Keratinocyte (primary cell): ENCODE data around the gene KIF25. TPM values are rescaled to one million over a fixed set of nuclear protein-coding genes. Genes with fewer than 3 reads are reported as not detected.

Experiments
- DNase-seq: peaks from one replicate; pipeline ENCODE4 v3.0.0-alpha.2; 2011; ENCODE audit warnings: low read depth, missing footprints, low spot score
- FAIRE-seq: peaks from 2 replicates; lab custom pipeline; 2011; peaks lifted over from hg19 to GRCh38; lab: Jason Lieb, UNC
- H2AFZ ChIP-seq: 2 replicates; pipeline ENCODE4 v1.6.0; 2012; ENCODE audit warnings: low read length, control low read depth, inconsistent platforms; ENCODE audit not compliant: control insufficient read depth
- H3K27ac ChIP-seq: 2 replicates; pipeline ENCODE4 v1.5.1; 2011; ENCODE audit warnings: low read length; ENCODE audit not compliant: control insufficient read depth, insufficient read depth
- H3K27me3 ChIP-seq: 3 replicates; pipeline ENCODE4 v1.6.0; 2011; ENCODE audit warnings: low read length; ENCODE audit not compliant: control insufficient read depth, insufficient read depth; ENCODE audit errors: extremely low read depth
- H3K36me3 ChIP-seq, 2 experiments: 2 replicates in 1 of 2; 3 replicates in 1 of 2; pipeline ENCODE4 v1.5.1; 2011; ENCODE audit warnings: low read length in 2 of 2, mild to moderate bottlenecking in 1 of 2; ENCODE audit not compliant: control insufficient read depth in 2 of 2, insufficient read depth in 2 of 2; ENCODE audit errors: extremely low read depth in 1 of 2
- H3K4me1 ChIP-seq: 3 replicates; pipeline ENCODE4 v1.5.1; 2011; ENCODE audit warnings: low read length; ENCODE audit not compliant: control insufficient read depth, insufficient read depth; ENCODE audit errors: extremely low read depth
- H3K4me2 ChIP-seq: 3 replicates; pipeline ENCODE4 v1.6.0; 2011; ENCODE audit warnings: low read depth, low read length; ENCODE audit not compliant: control insufficient read depth, insufficient read depth; ENCODE audit errors: extremely low read depth
- H3K4me3 ChIP-seq, 3 experiments: fragments of 200-600 bp in 1 of 3; sonication (generic) in 1 of 3; 2 replicates in 2 of 3; 3 replicates in 1 of 3; pipeline ENCODE4 v1.5.1; 2011 to 2016; ENCODE audit warnings: low read length in 3 of 3, mild to moderate bottlenecking in 3 of 3, control low read depth in 2 of 3, inconsistent platforms in 1 of 3, low read depth in 1 of 3, mixed read lengths in 1 of 3, mixed run types in 1 of 3, moderate library complexity in 1 of 3; ENCODE audit not compliant: control insufficient read depth in 2 of 3, insufficient read depth in 2 of 3; ENCODE audit errors: extremely low read depth in 1 of 3
- H3K79me2 ChIP-seq: 2 replicates; pipeline ENCODE4 v1.6.0; 2012; ENCODE audit warnings: low read length; ENCODE audit not compliant: control insufficient read depth, insufficient read depth
- H3K9ac ChIP-seq: 3 replicates; pipeline ENCODE4 v1.6.0; 2011; ENCODE audit warnings: low read length; ENCODE audit not compliant: control insufficient read depth, insufficient read depth; ENCODE audit errors: extremely low read depth
- H3K9me1 ChIP-seq: 3 replicates; pipeline ENCODE4 v1.6.0; 2011; ENCODE audit warnings: low read length; ENCODE audit not compliant: control insufficient read depth, insufficient read depth; ENCODE audit errors: extremely low read depth
- H3K9me3 ChIP-seq: 2 replicates; pipeline ENCODE4 v1.5.1; 2012; ENCODE audit warnings: low read depth, low read length; ENCODE audit not compliant: control insufficient read depth
- H4K20me1 ChIP-seq: 3 replicates; pipeline ENCODE4 v1.6.0; 2011; ENCODE audit warnings: low read length; ENCODE audit not compliant: control insufficient read depth, insufficient read depth; ENCODE audit errors: extremely low read depth
- CTCF ChIP-seq, 3 experiments: IDR thresholded peaks in 1 of 3; conservative IDR thresholded peaks in 1 of 3; optimal IDR thresholded peaks in 1 of 3; 2 replicates in 2 of 3; 3 replicates in 1 of 3; pipeline versions ENCODE3 to v1.5.1; 2011; ENCODE audit warnings: low read length in 3 of 3, mild to moderate bottlenecking in 3 of 3, moderate library complexity in 2 of 3, control low read depth in 1 of 3, inconsistent platforms in 1 of 3; ENCODE audit not compliant: insufficient read depth in 2 of 3; ENCODE audit errors: extremely low read depth in 1 of 3
- EZH2 ChIP-seq: IDR thresholded peaks from one replicate; pipeline ENCODE4 v1.6.1; 2012; ENCODE audit warnings: inconsistent platforms, mild to moderate bottlenecking, low read length, moderate library complexity
- dilution Hi-C: fragments of 300-500 bp; cut with MboI; formaldehyde crosslinking; loops from one replicate; pipeline ENCODE4 v1.7.0; 2020; ENCODE audit warnings: low sequenced_read_pairs; ENCODE audit not compliant: extremely low pct_ligation_motif_present
- polyA plus RNA-seq, 5 experiments: library from polyadenylated mRNA; depleted of rRNA in 3 of 5; stranded (reverse) in 3 of 5; stranded (forward) in 1 of 5; unstranded in 1 of 5; fragments of >200 nt; gene quantifications; 1 replicate in 1 of 5; 2 replicates in 3 of 5; 3 replicates in 1 of 5; pipeline versions ENCODE4 v1.2.1 to v1.2.3, GENCODE V29; 2011 to 2012; ENCODE audit warnings: missing spikeins in 2 of 5, low read depth in 1 of 5, low replicate concordance in 1 of 5

KIF25 gene
- polyA plus RNA-seq, 1 donor (not counting 4 experiments of a cell fraction or from before 2014, with no cell fraction given) = not detected

- no peaks in the 10 kb centered on the region for H4K20me1 ChIP-seq
- no peak overlapping the region for H3K9ac ChIP-seq
- H3K9me1 ChIP-seq = no peaks in the 10 kb centered on the region
- no peak for TF ChIP-seq EZH2
- TF ChIP-seq CTCF (optimal IDR thresholded peaks at IDR 0.05 in 1 of 3, IDR thresholded peaks at IDR 0.05 in 1 of 3, conservative IDR thresholded peaks at IDR 0.05 in 1 of 3; ENCODE audit: extremely low read depth in 1 of 3, insufficient read depth in 2 of 3, low read length in 3 of 3) = no peak
- H3K4me3 ChIP-seq = no peak overlapping the region
- FAIRE-seq (no peak), DNase-seq (no peak)
- no peaks in the 10 kb centered on the region for H3K36me3 ChIP-seq
- dilution Hi-C loops = no loop called here
- peaks cover 28% of the 10 kb centered on the region for H3K27me3 ChIP-seq
- no peak overlapping the region for H2AFZ ChIP-seq
- H3K27ac ChIP-seq = no peak overlapping the region
- H3K79me2 ChIP-seq = no peaks in the 10 kb centered on the region
- no peaks in the 10 kb centered on the region for H3K9me3 ChIP-seq
- peaks cover 7% of the 10 kb centered on the region for H3K4me1 ChIP-seq
- H3K4me2 ChIP-seq = no peak overlapping the region
These were observed 24.1 kb downstream of the KIF25 start for GRCh38 chr6:168021581-168021980.

DNA sequence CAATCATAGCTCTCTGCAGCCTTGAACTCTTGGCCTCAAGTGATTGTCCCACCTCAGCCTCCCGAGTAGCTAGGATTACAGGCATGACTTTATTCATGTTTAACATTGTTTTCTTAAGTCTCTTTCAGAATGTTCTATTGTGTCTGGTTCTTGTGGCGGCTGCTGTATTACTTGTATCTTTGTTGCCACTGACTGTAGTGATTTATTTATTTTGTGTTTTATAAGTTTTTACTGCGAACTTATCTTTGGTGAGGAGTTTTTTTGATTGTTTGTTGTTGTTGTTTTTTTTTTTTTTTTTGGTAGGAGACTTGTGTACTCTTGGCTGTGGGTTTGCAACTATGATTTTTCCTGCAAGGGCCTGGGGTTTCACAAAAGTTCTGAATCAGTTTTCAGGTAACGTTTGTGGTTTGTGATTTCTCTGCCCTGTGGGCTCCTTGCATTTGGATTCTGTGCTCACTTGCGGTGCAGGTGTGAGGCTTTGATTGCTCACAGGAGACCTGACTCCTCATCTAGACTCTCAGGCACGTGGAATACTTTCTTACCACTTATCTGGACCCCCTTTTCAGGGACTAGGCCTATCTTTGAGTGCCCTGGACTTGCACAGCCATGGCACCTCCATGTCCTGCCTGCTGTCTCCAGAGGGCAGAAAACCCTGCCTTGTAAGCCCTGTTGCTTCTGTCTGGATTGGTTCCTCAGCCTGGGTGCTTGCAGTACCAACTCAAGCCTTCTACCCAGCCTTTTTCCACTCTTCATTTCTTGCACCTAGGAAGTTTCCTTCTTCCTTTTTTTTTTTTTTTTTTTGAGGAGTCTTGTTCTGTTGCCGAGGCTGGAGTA is 25.2 kb downstream of the KIF25 start:
- Histone ChIP-seq H4K20me1 (no peaks in the 10 kb centered on the region), H3K9me3 (no peaks in the 10 kb centered on the region), H3K9ac (no peak overlapping the region), H3K4me1 (no peaks in the 10 kb centered on the region), H3K79me2 (no peaks in the 10 kb centered on the region), H3K36me3 (no peaks in the 10 kb centered on the region), H3K4me2 (no peak overlapping the region), H2AFZ (no peak overlapping the region), H3K4me3 (no peak overlapping the region), H3K27me3 (peaks cover 16% of the 10 kb centered on the region), H3K27ac (no peak overlapping the region), H3K9me1 (no peaks in the 10 kb centered on the region)
- dilution Hi-C loops = no loop called here
- no peak for DNase-seq
- FAIRE-seq = no peak
- TF ChIP-seq CTCF (optimal IDR thresholded peaks at IDR 0.05 in 1 of 3, IDR thresholded peaks at IDR 0.05 in 1 of 3, conservative IDR thresholded peaks at IDR 0.05 in 1 of 3; ENCODE audit: extremely low read depth in 1 of 3, insufficient read depth in 2 of 3, low read length in 3 of 3) = no peak
